Astrocyte (in vitro differentiated cells and primary cell): ENCODE results near the gene MYZAP. TPM values are rescaled to one million over a fixed set of nuclear protein-coding genes. Genes with fewer than 3 reads are reported as not detected.

ENCODE experiments used
- DNase-seq: peaks from one replicate; pipeline ENCODE4 v3.0.0-alpha.2; 2010; ENCODE audit warnings: low read depth
- FAIRE-seq: peaks from 2 replicates; lab custom pipeline; 2011; peaks lifted over from hg19 to GRCh38; lab: Jason Lieb, UNC
- H2AFZ ChIP-seq: 2 replicates; pipeline ENCODE4 v1.6.0; 2012; ENCODE audit warnings: low read depth, low read length, inconsistent platforms
- H3K27ac ChIP-seq: 2 replicates; pipeline ENCODE4 v1.5.1; 2011; ENCODE audit warnings: low read depth, low read length, inconsistent platforms
- H3K27me3 ChIP-seq: 2 replicates; pipeline ENCODE4 v1.6.0; 2011; ENCODE audit warnings: low read length, inconsistent platforms; ENCODE audit not compliant: insufficient read depth
- H3K36me3 ChIP-seq: 2 replicates; pipeline ENCODE4 v1.5.1; 2011; ENCODE audit warnings: low read length, inconsistent platforms; ENCODE audit not compliant: insufficient read depth
- H3K4me1 ChIP-seq: 2 replicates; pipeline ENCODE4 v1.5.1; 2011; ENCODE audit warnings: low read length, inconsistent platforms; ENCODE audit not compliant: insufficient read depth
- H3K4me2 ChIP-seq: 2 replicates; pipeline ENCODE4 v1.6.0; 2012; ENCODE audit warnings: low read length, inconsistent platforms
- H3K4me3 ChIP-seq: 2 replicates; pipeline ENCODE4 v1.5.1; 2011; ENCODE audit warnings: low read depth, mild to moderate bottlenecking, low read length, inconsistent platforms; ENCODE audit not compliant: insufficient read depth
- H3K79me2 ChIP-seq: 2 replicates; pipeline ENCODE4 v1.6.0; 2012; ENCODE audit warnings: mild to moderate bottlenecking, low read length, inconsistent platforms; ENCODE audit not compliant: insufficient read depth
- H3K9ac ChIP-seq: 2 replicates; pipeline ENCODE4 v1.6.0; 2012; ENCODE audit warnings: mild to moderate bottlenecking, low read length, inconsistent platforms
- H3K9me3 ChIP-seq: 2 replicates; pipeline ENCODE4 v1.5.1; 2012; ENCODE audit warnings: low read depth, mild to moderate bottlenecking, low read length, inconsistent platforms; ENCODE audit not compliant: insufficient read depth
- H4K20me1 ChIP-seq: 2 replicates; pipeline ENCODE4 v1.6.0; 2012; ENCODE audit warnings: low read length, inconsistent platforms; ENCODE audit not compliant: insufficient read depth
- H3K27ac Mint-ChIP-seq: one replicate; pipeline ENCODE4 v1.8.0; 2021; ENCODE audit warnings: mild to moderate bottlenecking, mixed read lengths; ENCODE audit not compliant: unreplicated experiment
- H3K27me3 Mint-ChIP-seq: one replicate; pipeline ENCODE4 v1.8.0; 2021; ENCODE audit warnings: low read depth, mixed read lengths; ENCODE audit not compliant: unreplicated experiment
- H3K36me3 Mint-ChIP-seq: one replicate; pipeline ENCODE4 v1.8.0; 2021; ENCODE audit warnings: low read depth, mixed read lengths; ENCODE audit not compliant: unreplicated experiment
- H3K4me1 Mint-ChIP-seq: one replicate; pipeline ENCODE4 v1.8.0; 2021; ENCODE audit warnings: low read depth, mixed read lengths; ENCODE audit not compliant: unreplicated experiment
- H3K4me3 Mint-ChIP-seq: one replicate; pipeline ENCODE4 v1.8.0; 2021; ENCODE audit warnings: mild to moderate bottlenecking, moderate library complexity, mixed read lengths; ENCODE audit not compliant: unreplicated experiment
- H3K9me3 Mint-ChIP-seq: one replicate; pipeline ENCODE4 v1.8.0; 2021; ENCODE audit warnings: mild to moderate bottlenecking, mixed read lengths; ENCODE audit not compliant: unreplicated experiment
- CTCF ChIP-seq: IDR thresholded peaks from 2 replicates; pipeline ENCODE4 v1.5.1; 2011; ENCODE audit warnings: low read depth, mild to moderate bottlenecking, inconsistent platforms, low read length, moderate library complexity; ENCODE audit not compliant: insufficient read depth
- EZH2 ChIP-seq: IDR thresholded peaks from 2 replicates; pipeline ENCODE4 v1.6.1; 2012; ENCODE audit warnings: mild to moderate bottlenecking, low read length, inconsistent platforms; ENCODE audit not compliant: insufficient read depth
- total RNA-seq: library from RNA; stranded (reverse); gene quantifications from 2 replicates; pipeline ENCODE4 v1.2.1, GENCODE V29; 2021

The MYZAP gene
- total RNA-seq, 1 donor from 2014 or later = 0.41 TPM

DNA sequence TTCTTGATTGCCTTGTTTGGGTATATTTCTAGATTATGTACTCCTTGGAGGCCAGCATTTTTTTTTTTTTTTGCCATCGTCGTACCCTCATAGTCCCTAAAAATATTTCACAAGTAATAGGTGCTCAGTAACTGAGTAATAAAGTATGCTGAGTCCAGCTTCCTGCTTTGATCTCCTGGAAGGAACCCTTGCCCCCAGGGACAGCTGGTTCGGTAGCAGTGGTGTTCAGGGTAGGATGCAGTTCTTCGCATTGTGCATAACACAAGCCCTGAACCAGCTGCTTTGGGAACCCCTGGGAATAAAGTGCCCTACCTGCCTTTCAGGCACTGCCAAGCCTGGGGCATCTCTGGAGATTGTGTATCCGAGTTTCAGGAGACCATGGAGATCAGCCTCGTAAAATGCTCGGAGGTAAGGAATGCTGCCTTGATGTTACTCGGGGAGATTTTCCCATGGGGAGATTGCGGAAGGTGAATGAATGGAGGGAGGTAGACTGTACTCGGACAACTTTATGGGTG is 7.6 kb downstream of the MYZAP start:
- Mint-ChIP-seq H3K4me3 (no peak overlapping the region), H3K27ac (no peak overlapping the region), H3K4me1 (no peaks in the 10 kb centered on the region), H3K9me3 (no peaks in the 10 kb centered on the region), H3K36me3 (no peaks in the 10 kb centered on the region), H3K27me3 (peaks cover 11% of the 10 kb centered on the region)
- H4K20me1 ChIP-seq = no peaks in the 10 kb centered on the region
- FAIRE-seq (no peak), DNase-seq (no peak)
- no peaks in the 10 kb centered on the region for H3K36me3 ChIP-seq
- H3K4me2 ChIP-seq = no peak overlapping the region
- TF ChIP-seq EZH2 = no peak
- TF ChIP-seq CTCF = no peak
- H3K27ac ChIP-seq = no peak overlapping the region
- H3K9me3 ChIP-seq = no peaks in the 10 kb centered on the region
- H3K79me2 ChIP-seq = no peaks in the 10 kb centered on the region
- H3K27me3 ChIP-seq = peaks cover 5% of the 10 kb centered on the region
- H3K9ac ChIP-seq = no peak overlapping the region
- H3K4me1 ChIP-seq = no peaks in the 10 kb centered on the region
- no peak overlapping the region for H2AFZ ChIP-seq
- no peak overlapping the region for H3K4me3 ChIP-seq

- Histone ChIP-seq H4K20me1 (no peaks in the 10 kb centered on the region), H3K4me3 (no peak overlapping the region), H3K27me3 (peaks cover 5% of the 10 kb centered on the region), H3K4me1 (no peaks in the 10 kb centered on the region), H3K9ac (no peak overlapping the region), H3K4me2 (no peak overlapping the region), H3K79me2 (no peaks in the 10 kb centered on the region), H3K36me3 (no peaks in the 10 kb centered on the region), H3K27ac (no peak overlapping the region), H3K9me3 (no peaks in the 10 kb centered on the region), H2AFZ (no peak overlapping the region)
- H3K9me3 Mint-ChIP-seq = no peaks in the 10 kb centered on the region
- no peaks in the 10 kb centered on the region for H3K36me3 Mint-ChIP-seq
- DNase-seq (no peak), FAIRE-seq (no peak)
- no peak overlapping the region for H3K27ac Mint-ChIP-seq
- H3K4me3 Mint-ChIP-seq = no peak overlapping the region
- TF ChIP-seq CTCF (no peak), EZH2 (no peak)
- H3K27me3 Mint-ChIP-seq = peaks cover 15% of the 10 kb centered on the region
- no peaks in the 10 kb centered on the region for H3K4me1 Mint-ChIP-seq
Observed at GRCh38 chr15:57600197-57600596, 8.5 kb downstream of the MYZAP start.

- Histone ChIP-seq H4K20me1 (no peaks in the 10 kb centered on the region), H3K27ac (no peak overlapping the region), H3K36me3 (no peaks in the 10 kb centered on the region), H3K79me2 (no peaks in the 10 kb centered on the region), H2AFZ (no peak overlapping the region), H3K9ac (no peak overlapping the region), H3K4me3 (no peak overlapping the region), H3K9me3 (no peaks in the 10 kb centered on the region), H3K4me1 (peaks cover 6% of the 10 kb centered on the region), H3K4me2 (no peak overlapping the region), H3K27me3 (peaks cover 5% of the 10 kb centered on the region)
- H3K4me3 Mint-ChIP-seq = no peak overlapping the region
- DNase-seq = no peak
- H3K36me3 Mint-ChIP-seq = no peaks in the 10 kb centered on the region
- no peak for FAIRE-seq
- H3K4me1 Mint-ChIP-seq = no peaks in the 10 kb centered on the region
- H3K9me3 Mint-ChIP-seq = no peaks in the 10 kb centered on the region
- no peak for TF ChIP-seq CTCF
- no peak for TF ChIP-seq EZH2
- no peak overlapping the region for H3K27ac Mint-ChIP-seq
- peaks cover 13% of the 10 kb centered on the region for H3K27me3 Mint-ChIP-seq
Observed at GRCh38 chr15:57604507-57604906, 12.8 kb downstream of the MYZAP start.
